Type B pancreatic cell (in vitro differentiated cells): ENCODE data around the gene FANCC. TPM values are rescaled to one million over a fixed set of nuclear protein-coding genes. Genes with fewer than 3 reads are reported as not detected.

Source experiments
- DNase-seq: peaks from one replicate; pipeline ENCODE4 v3.0.0; 2021; ENCODE audit warnings: mixed read lengths; ENCODE audit not compliant: unreplicated experiment; ENCODE audit errors: extremely low spot score
- H3K27ac Mint-ChIP-seq: 2 replicates; pipeline ENCODE4 v1.8.0; 2021; ENCODE audit warnings: mild to moderate bottlenecking, mixed read lengths
- H3K27me3 Mint-ChIP-seq: 2 replicates; pipeline ENCODE4 v1.8.0; 2021; ENCODE audit warnings: mixed read lengths
- H3K36me3 Mint-ChIP-seq: 2 replicates; pipeline ENCODE4 v1.8.0; 2021; ENCODE audit warnings: mixed read lengths
- H3K4me1 Mint-ChIP-seq: one replicate; pipeline ENCODE4 v1.8.0; 2021; ENCODE audit warnings: mixed read lengths; ENCODE audit not compliant: unreplicated experiment
- H3K4me3 Mint-ChIP-seq: 2 replicates; pipeline ENCODE4 v1.8.0; 2021; ENCODE audit warnings: mild to moderate bottlenecking, mixed read lengths
- H3K9me3 Mint-ChIP-seq: 2 replicates; pipeline ENCODE4 v1.8.0; 2021; ENCODE audit warnings: mixed read lengths
- CTCF ChIP-seq: fragments of 200-600 bp; sonication (generic); conservative IDR thresholded peaks from 2 replicates; pipeline ENCODE4 v1.5.0; 2021; ENCODE audit warnings: antibody characterized with exemption, mild to moderate bottlenecking
- total RNA-seq: library from RNA; stranded (reverse); gene quantifications from 2 replicates; pipeline ENCODE4 v1.2.1, GENCODE V29; 2021; ENCODE audit warnings: low replicate concordance

The FANCC gene
- total RNA-seq, 1 donor from 2014 or later, result 19.2 TPM

DNA sequence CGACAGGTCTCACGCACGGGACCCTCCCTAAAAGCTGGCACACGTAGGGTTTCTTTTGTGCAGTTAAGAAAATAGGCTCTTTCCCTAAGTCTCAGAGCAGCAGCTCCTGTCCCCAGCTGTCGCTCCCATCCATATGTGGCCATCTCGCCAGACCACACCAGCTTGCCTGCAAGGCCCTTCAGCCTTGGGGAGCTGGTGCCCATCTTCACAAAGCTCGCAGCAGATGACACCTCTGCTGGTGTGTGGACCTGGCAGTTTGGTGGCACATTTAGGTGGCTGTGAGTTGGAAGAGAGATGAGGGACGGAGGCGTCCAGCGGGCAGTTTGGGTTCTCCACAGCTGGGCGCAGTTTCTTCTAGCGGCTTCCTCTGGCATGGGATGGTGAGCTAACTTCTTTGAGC is 239.0 kb downstream of the FANCC start:
- no peak for DNase-seq
- H3K4me1 Mint-ChIP-seq, result peaks cover 60% of the 10 kb centered on the region
- no peak for TF ChIP-seq CTCF
- no peaks in the 10 kb centered on the region for H3K27me3 Mint-ChIP-seq
- peak overlapping the region; percentile 18 for H3K4me3 Mint-ChIP-seq
- H3K27ac Mint-ChIP-seq, result peak overlapping the region; percentile 61
- no peaks in the 10 kb centered on the region for H3K9me3 Mint-ChIP-seq
- peaks cover 49% of the 10 kb centered on the region for H3K36me3 Mint-ChIP-seq

GRCh38 chr9:95077766-95078370 is 239.6 kb downstream of the FANCC start:
- H3K27me3 Mint-ChIP-seq, result no peaks in the 10 kb centered on the region
- H3K36me3 Mint-ChIP-seq, result peaks cover 44% of the 10 kb centered on the region
- peak overlapping the region; percentile 5 for H3K4me3 Mint-ChIP-seq
- no peaks in the 10 kb centered on the region for H3K9me3 Mint-ChIP-seq
- H3K27ac Mint-ChIP-seq, result peak overlapping the region; percentile 61
- H3K4me1 Mint-ChIP-seq, result peaks cover 60% of the 10 kb centered on the region
- no peak for DNase-seq
- no peak for TF ChIP-seq CTCF

- H3K4me1 Mint-ChIP-seq, result peaks cover 54% of the 10 kb centered on the region
- peak; percentile 49 for DNase-seq
- H3K27ac Mint-ChIP-seq, result peak overlapping the region; percentile 61
- H3K27me3 Mint-ChIP-seq, result no peaks in the 10 kb centered on the region
- H3K4me3 Mint-ChIP-seq, result peak overlapping the region; percentile 5
- no peaks in the 10 kb centered on the region for H3K9me3 Mint-ChIP-seq
- peaks cover 38% of the 10 kb centered on the region for H3K36me3 Mint-ChIP-seq
- TF ChIP-seq CTCF, result no peak
Measured at GRCh38 chr9:95077053-95077765, 240.3 kb downstream of the FANCC start.

- H3K9me3 Mint-ChIP-seq, result no peaks in the 10 kb centered on the region
- peaks cover 48% of the 10 kb centered on the region for H3K4me1 Mint-ChIP-seq
- H3K36me3 Mint-ChIP-seq, result peaks cover 32% of the 10 kb centered on the region
- no peak for TF ChIP-seq CTCF
- DNase-seq, result no peak
- H3K27me3 Mint-ChIP-seq, result no peaks in the 10 kb centered on the region
- H3K27ac Mint-ChIP-seq, result no peak overlapping the region
- H3K4me3 Mint-ChIP-seq, result no peak overlapping the region
Measured at GRCh38 chr9:95076696-95077052, 240.8 kb downstream of the FANCC start.

- Mint-ChIP-seq H3K36me3 (peaks cover 29% of the 10 kb centered on the region), H3K27me3 (no peaks in the 10 kb centered on the region), H3K9me3 (no peaks in the 10 kb centered on the region), H3K27ac (no peak overlapping the region), H3K4me1 (peaks cover 45% of the 10 kb centered on the region), H3K4me3 (no peak overlapping the region)
- TF ChIP-seq CTCF, result no peak
- DNase-seq, result no peak
Measured at GRCh38 chr9:95075700-95076099, 241.8 kb downstream of the FANCC start.
